ENCODE measurements around the gene SUGP1.

Gene SUGP1

GRCh38 chr19:19342086-19343015 is 22.0 kb upstream of the SUGP1 start:
- DNase-seq (ENCODE audit: low read depth in 1 of 2, low spot score in 1 of 2): no peak

DNA sequence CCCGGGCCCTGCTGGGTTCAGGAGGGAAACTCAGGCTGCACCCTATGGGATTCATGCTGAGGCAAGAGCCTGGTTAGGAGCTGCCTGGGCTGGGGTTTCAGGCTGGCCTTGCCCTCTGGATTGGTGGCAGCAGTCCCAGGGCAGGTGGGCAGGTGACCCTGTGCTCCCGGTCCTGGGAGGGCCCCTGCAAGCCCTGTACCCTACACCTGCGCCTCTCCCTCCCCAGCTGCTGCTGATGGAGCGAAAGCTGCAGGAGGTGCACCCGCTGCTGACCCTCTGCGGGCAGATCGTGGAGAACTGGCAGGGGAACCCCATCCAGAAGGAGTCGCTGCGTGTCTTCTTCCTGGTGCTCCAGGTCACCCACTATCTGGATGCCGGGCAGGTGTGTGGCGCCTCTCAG is 20.7 kb upstream of the SUGP1 start:
- DNase-seq (ENCODE audit: low read depth in 1 of 2, low spot score in 1 of 2): no peak

- DNase-seq (ENCODE audit: low read depth in 1 of 2, low spot score in 1 of 2): no peak
Measured at GRCh38 chr19:19338082-19338481, 17.8 kb upstream of the SUGP1 start.

- no peak for DNase-seq (ENCODE audit: low read depth in 1 of 2, low spot score in 1 of 2)
Measured at GRCh38 chr19:19337120-19337519, 16.8 kb upstream of the SUGP1 start.

- no peak for DNase-seq (ENCODE audit: low read depth in 1 of 2, low spot score in 1 of 2)
Measured at GRCh38 chr19:19336597-19336996, 16.3 kb upstream of the SUGP1 start.

DNA sequence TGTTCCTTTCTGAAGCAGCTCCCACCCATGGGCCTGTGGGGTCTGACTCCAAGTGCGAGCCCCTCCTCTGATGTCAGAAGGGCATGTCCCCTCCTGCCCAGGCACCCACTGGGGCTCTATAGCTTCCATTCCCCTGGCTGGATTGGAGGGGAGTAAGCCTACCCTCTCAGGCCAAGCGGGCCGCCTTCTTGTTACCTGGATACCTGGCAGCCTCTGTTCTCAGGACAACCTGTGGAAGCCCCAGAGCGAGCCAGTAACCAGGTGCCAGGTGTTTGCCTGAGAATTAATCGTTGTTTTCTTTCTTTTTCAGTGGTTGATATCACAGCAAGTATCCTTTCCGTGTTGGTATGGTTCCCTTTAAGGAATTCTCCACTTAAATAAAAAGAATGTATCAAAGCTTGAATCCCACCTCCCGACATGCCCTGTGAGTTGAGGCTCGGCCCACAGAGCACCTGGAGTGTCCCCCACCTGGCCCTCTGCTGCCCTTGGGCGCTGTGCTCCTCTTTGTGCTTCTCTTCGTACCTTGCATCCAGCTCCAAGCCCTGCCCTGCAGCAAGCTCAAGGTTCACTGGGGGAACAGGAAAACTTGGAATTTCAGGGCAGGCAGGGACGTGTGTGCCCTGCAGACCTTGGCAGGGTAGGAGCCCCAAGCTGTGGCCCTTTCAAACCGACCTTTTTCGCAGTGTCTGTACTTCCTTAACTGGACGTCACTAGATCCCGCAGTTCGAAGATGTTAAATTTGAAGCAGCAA is 15.3 kb upstream of the SUGP1 start:
- DNase-seq (ENCODE audit: low read depth in 1 of 2, low spot score in 1 of 2): no peak

GRCh38 chr19:19334989-19335344 is 14.7 kb upstream of the SUGP1 start:
- no peak for DNase-seq (ENCODE audit: low read depth in 1 of 2, low spot score in 1 of 2)

GRCh38 chr19:19334063-19334988 is 14.0 kb upstream of the SUGP1 start:
- no peak for DNase-seq (ENCODE audit: low read depth in 1 of 2, low spot score in 1 of 2)

- DNase-seq (ENCODE audit: low read depth in 1 of 2, low spot score in 1 of 2): no peak
Measured at GRCh38 chr19:19329126-19329525, 8.8 kb upstream of the SUGP1 start.

GRCh38 chr19:19327672-19328071 is 7.4 kb upstream of the SUGP1 start:
- DNase-seq (ENCODE audit: low read depth in 1 of 2, low spot score in 1 of 2): no peak

- no peak for DNase-seq (ENCODE audit: low read depth in 1 of 2, low spot score in 1 of 2)
Measured at GRCh38 chr19:19324059-19324770, 3.9 kb upstream of the SUGP1 start.

DNA sequence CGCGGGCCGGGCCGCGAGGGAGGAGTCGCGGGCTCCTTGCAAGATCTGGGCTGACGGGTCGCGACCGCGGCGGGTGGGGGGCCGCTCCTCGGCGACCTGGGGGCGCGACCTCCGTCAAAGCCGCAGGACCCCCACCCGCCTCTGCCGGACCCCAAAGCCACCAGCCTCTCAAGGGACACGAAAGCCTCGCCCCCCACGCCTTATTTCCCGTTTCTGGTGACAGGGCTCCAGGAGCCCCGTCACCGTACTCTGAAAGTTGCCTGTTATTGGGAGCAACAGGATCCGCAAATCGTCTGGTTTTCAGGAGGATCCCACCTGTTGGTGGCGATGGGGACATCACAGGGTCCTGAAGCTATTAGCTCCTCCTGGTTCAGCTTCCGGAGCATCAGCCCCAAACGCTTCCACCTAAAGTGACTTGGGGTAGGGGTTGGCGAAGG is 850 bp upstream of the SUGP1 start:
- no peak for DNase-seq (ENCODE audit: low read depth in 1 of 2, low spot score in 1 of 2)

- no peak for DNase-seq (ENCODE audit: low read depth in 1 of 2, low spot score in 1 of 2)
Measured at GRCh38 chr19:19319732-19320360, 463 bp downstream of the SUGP1 start.

GRCh38 chr19:19316082-19316481 is 4.2 kb downstream of the SUGP1 start:
- DNase-seq (ENCODE audit: low read depth in 1 of 2, low spot score in 1 of 2): no peak

DNA sequence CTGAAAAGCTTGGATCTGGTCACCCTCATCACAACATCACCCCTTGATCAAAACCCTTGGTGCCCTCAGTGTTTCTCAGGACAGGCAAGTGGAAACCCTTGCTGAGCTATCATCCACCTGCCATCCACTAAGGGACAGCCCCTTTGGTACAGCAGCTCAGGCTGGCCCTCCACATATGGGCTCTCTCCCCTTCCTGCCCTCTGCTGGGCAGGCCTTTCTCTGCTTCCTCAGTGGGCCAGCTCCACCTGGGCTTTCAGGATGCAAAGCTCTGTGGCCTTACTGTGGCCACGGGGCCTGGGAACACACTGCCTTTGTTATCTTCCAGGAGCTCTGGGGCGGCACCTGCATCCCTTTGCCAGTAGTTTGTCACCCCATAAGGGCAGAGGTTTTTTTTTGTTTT is 4.9 kb downstream of the SUGP1 start:
- DNase-seq (ENCODE audit: low read depth in 1 of 2, low spot score in 1 of 2): no peak

DNA sequence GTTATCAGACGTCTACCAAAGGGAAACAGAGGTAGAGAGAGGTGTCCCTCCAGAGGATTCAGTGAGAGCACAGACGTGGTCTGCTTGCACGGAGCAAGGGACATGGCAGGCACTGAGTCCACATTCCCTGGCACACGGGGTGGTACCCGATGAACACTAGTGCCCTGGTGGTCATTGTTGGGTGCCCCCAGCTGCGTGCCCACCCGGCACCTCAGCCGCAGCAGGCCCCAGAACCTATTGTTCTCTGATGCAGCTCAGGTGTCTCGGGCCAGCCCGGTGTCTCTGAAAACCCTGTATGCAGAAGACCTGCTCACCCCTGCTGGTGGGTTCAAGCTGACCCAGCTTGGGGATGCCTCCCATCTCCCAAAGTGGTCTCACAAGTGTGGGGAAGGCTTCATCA is 11.9 kb downstream of the SUGP1 start:
- no peak for DNase-seq (ENCODE audit: low read depth in 1 of 2, low spot score in 1 of 2)

DNA sequence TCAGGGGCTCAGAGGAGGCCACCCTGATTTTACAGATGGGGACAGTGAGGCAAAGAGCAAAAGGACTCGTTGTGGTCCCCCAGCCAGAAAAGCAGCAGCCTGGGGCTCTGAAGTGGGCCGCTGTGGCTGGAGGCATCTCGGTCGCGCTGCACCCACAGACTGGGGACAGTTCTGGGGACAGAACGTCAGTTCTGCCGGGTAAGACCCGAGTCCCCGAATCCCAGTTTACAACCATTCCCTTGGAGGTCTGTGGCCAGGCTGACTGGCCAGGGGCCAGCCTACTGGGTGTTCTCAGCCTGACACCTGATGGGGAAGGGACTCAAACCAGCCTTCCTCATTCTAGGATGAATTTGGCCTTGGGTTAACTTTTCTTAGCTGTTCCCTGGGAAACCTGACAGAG is 14.1 kb downstream of the SUGP1 start:
- no peak for DNase-seq (ENCODE audit: low read depth in 1 of 2, low spot score in 1 of 2)

- no peak for DNase-seq (ENCODE audit: low read depth in 1 of 2, low spot score in 1 of 2)
Measured at GRCh38 chr19:19305696-19306095, 14.6 kb downstream of the SUGP1 start.

DNA sequence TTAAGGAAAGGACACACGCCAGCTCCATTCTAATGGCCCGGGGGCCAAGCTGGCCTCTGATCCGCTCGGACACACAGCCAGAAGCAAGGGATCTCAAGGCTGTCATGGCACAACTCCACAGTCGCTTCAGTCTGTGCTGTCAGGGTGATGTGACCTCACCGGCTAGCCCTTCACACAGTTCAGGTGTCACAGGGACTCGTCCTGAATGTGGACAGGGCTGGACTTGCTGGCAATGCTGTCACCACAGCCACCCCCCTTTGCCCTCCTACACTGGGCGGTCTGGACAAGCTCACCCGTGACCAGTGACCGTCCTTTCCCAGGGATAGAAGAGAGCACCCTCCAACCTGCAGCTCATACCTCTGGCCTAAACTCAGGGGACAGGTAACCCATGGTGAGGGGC is 15.2 kb downstream of the SUGP1 start:
- no peak for DNase-seq (ENCODE audit: low read depth in 1 of 2, low spot score in 1 of 2)
